Mesendoderm (in vitro differentiated cells): ENCODE measurements around the gene RPL4. TPM values are rescaled to one million over a fixed set of nuclear protein-coding genes. Genes with fewer than 3 reads are reported as not detected.

Experiments used
- DNase-seq: peaks from one replicate; pipeline ENCODE4 v3.0.0; 2013
- H2AK5ac ChIP-seq: 2 replicates; pipeline ENCODE4 v1.6.1; 2013; ENCODE audit warnings: low read length, inconsistent platforms
- H2BK120ac ChIP-seq: 2 replicates; pipeline ENCODE4 v1.6.1; 2013; ENCODE audit warnings: low read depth, mild to moderate bottlenecking, low read length, moderate library complexity, mixed read lengths
- H2BK15ac ChIP-seq: replicated peaks from 2 replicates; pipeline ENCODE4 v1.6.1; 2013; ENCODE audit warnings: low read depth, mild to moderate bottlenecking, moderate library complexity
- H2BK5ac ChIP-seq: 2 replicates; pipeline ENCODE4 v1.6.1; 2013; ENCODE audit warnings: low read length, inconsistent platforms
- H3K18ac ChIP-seq: 2 replicates; pipeline ENCODE4 v1.6.1; 2013; ENCODE audit warnings: mild to moderate bottlenecking, low read length, mixed read lengths
- H3K23ac ChIP-seq: one replicate; pipeline ENCODE4 v1.6.1; 2013; ENCODE audit warnings: low read length
- H3K27ac ChIP-seq: 2 replicates; pipeline ENCODE4 v1.5.1; 2013; ENCODE audit warnings: low read depth, mild to moderate bottlenecking, inconsistent platforms, low read length, moderate library complexity
- H3K27me3 ChIP-seq: 2 replicates; pipeline ENCODE4 v1.6.1; 2013; ENCODE audit warnings: low read length, control low read depth, mild to moderate bottlenecking, inconsistent platforms; ENCODE audit not compliant: insufficient read depth, poor library complexity
- H3K36me3 ChIP-seq: 2 replicates; pipeline ENCODE4 v1.6.1; 2013; ENCODE audit warnings: low read length, inconsistent platforms; ENCODE audit not compliant: control insufficient read depth, insufficient read depth
- H3K4ac ChIP-seq: one replicate; pipeline ENCODE4 v1.6.1; 2013; ENCODE audit warnings: low read depth, mild to moderate bottlenecking, low read length, moderate library complexity
- H3K4me1 ChIP-seq: 2 replicates; pipeline ENCODE4 v1.6.1; 2013; ENCODE audit warnings: low read depth, low read length, inconsistent platforms; ENCODE audit not compliant: control insufficient read depth
- H3K4me2 ChIP-seq: 2 replicates; pipeline ENCODE4 v1.6.1; 2013; ENCODE audit warnings: low read length
- H3K4me3 ChIP-seq: 2 replicates; pipeline ENCODE4 v1.5.1; 2013; ENCODE audit warnings: mild to moderate bottlenecking, low read length
- H3K56ac ChIP-seq: one replicate; pipeline ENCODE4 v1.6.1; 2013; ENCODE audit warnings: low read length
- H3K79me1 ChIP-seq: 2 replicates; pipeline ENCODE4 v1.6.1; 2013; ENCODE audit warnings: low read length, inconsistent platforms
- H3K79me2 ChIP-seq: 2 replicates; pipeline ENCODE4 v1.6.1; 2013; ENCODE audit warnings: mild to moderate bottlenecking, low read length; ENCODE audit not compliant: control insufficient read depth, insufficient read depth
- H3K9ac ChIP-seq: 2 replicates; pipeline ENCODE4 v1.6.1; 2013; ENCODE audit warnings: low read length, inconsistent platforms
- H4K5ac ChIP-seq: one replicate; pipeline ENCODE4 v1.6.1; 2013; ENCODE audit warnings: low read length
- H4K8ac ChIP-seq: one replicate; pipeline ENCODE4 v1.6.1; 2013; ENCODE audit warnings: low read depth, mild to moderate bottlenecking, control low read depth, low read length, moderate library complexity
- WGBS: extraction: QIAGEN DNeasy Blood & Tissue Kit; methylation state at CpG from one replicate; pipeline ENCODE4 v1.1.7; 2013; ENCODE audit warnings: low lambda C conversion rate, missing lambda C conversion rate; ENCODE audit not compliant: insufficient coverage; ENCODE audit errors: extremely low coverage; 5-methylcytosine and 5-hydroxymethylcytosine counted together
- small RNA-seq: library from polyadenylated mRNA; stranded (forward); fragments of <200 nt; extraction: miRNeasy Mini kit (QIAGEN cat#:217004); gene quantifications from one replicate; pipeline ENCODE3, GENCODE V24; 2013; ENCODE audit not compliant: insufficient read depth

Gene RPL4

GRCh38 chr15:66454143-66454542 lies 50.5 kb downstream of the RPL4 start:
- H3K4me3 ChIP-seq, result no peak overlapping the region
- DNase-seq, result no peak
- no peak overlapping the region for H3K4ac ChIP-seq
- H4K5ac ChIP-seq, result no peak overlapping the region
- H2BK5ac ChIP-seq, result no peak overlapping the region
- no peaks in the 10 kb centered on the region for H3K27me3 ChIP-seq
- no peak overlapping the region for H3K56ac ChIP-seq
- H3K18ac ChIP-seq, result no peak overlapping the region
- no peak overlapping the region for H2BK120ac ChIP-seq
- H3K27ac ChIP-seq, result no peak overlapping the region
- no peak overlapping the region for H2BK15ac ChIP-seq
- H3K36me3 ChIP-seq, result no peaks in the 10 kb centered on the region
- H4K8ac ChIP-seq, result no peak overlapping the region
- no peaks in the 10 kb centered on the region for H3K79me2 ChIP-seq
- H3K9ac ChIP-seq, result no peak overlapping the region
- H3K79me1 ChIP-seq, result peaks cover 2% of the 10 kb centered on the region
- no CpG with 5 or more reads among the region's 2 CpGs for WGBS
- H3K23ac ChIP-seq, result no peak overlapping the region
- H3K4me1 ChIP-seq, result no peaks in the 10 kb centered on the region
- no peak overlapping the region for H3K4me2 ChIP-seq
- no peak overlapping the region for H2AK5ac ChIP-seq

GRCh38 chr15:66452971-66453580 lies 51.6 kb downstream of the RPL4 start:
- no peak overlapping the region for H3K27ac ChIP-seq

GRCh38 chr15:66452420-66452819 lies 52.2 kb downstream of the RPL4 start:
- no peaks in the 10 kb centered on the region for H3K79me2 ChIP-seq
- WGBS, result no CpG with 5 or more reads among the region's 4 CpGs
- H4K5ac ChIP-seq, result no peak overlapping the region
- H2BK15ac ChIP-seq, result no peak overlapping the region
- no peak overlapping the region for H3K9ac ChIP-seq
- H2BK5ac ChIP-seq, result no peak overlapping the region
- no peak overlapping the region for H3K4me2 ChIP-seq
- no peak overlapping the region for H3K23ac ChIP-seq
- H3K36me3 ChIP-seq, result no peaks in the 10 kb centered on the region
- no peaks in the 10 kb centered on the region for H3K4me1 ChIP-seq
- no peak overlapping the region for H3K27ac ChIP-seq
- H3K4me3 ChIP-seq, result no peak overlapping the region
- no peaks in the 10 kb centered on the region for H3K27me3 ChIP-seq
- H3K18ac ChIP-seq, result no peak overlapping the region
- no peak overlapping the region for H2AK5ac ChIP-seq
- H3K56ac ChIP-seq, result no peak overlapping the region
- H2BK120ac ChIP-seq, result no peak overlapping the region
- no peaks in the 10 kb centered on the region for H3K79me1 ChIP-seq
- no peak for DNase-seq
- H3K4ac ChIP-seq, result no peak overlapping the region
- no peak overlapping the region for H4K8ac ChIP-seq

More at GRCh38 chr15:66452971-66453580, 51.6 kb downstream of the RPL4 start:
- Histone ChIP-seq H2BK120ac (no peak overlapping the region), H3K27me3 (no peaks in the 10 kb centered on the region), H3K18ac (no peak overlapping the region), H3K56ac (no peak overlapping the region), H4K5ac (no peak overlapping the region), H2BK5ac (no peak overlapping the region), H3K4me1 (no peaks in the 10 kb centered on the region), H3K4ac (no peak overlapping the region), H3K79me1 (no peaks in the 10 kb centered on the region), H2AK5ac (no peak overlapping the region), H3K79me2 (no peaks in the 10 kb centered on the region), H3K9ac (no peak overlapping the region), H3K36me3 (no peaks in the 10 kb centered on the region), H3K23ac (no peak overlapping the region), H4K8ac (no peak overlapping the region), H3K4me2 (no peak overlapping the region), H3K4me3 (no peak overlapping the region), H2BK15ac (no peak overlapping the region)
- WGBS, result no CpG with 5 or more reads among the region's 1 CpG
- no peak for DNase-seq

Small RNA genes lying within 50 kb of the gene (small RNA-seq; reads per million reads assigned to genes)
- gene MIR4512, result 0.72 reads per million
- not detected for gene RF01159
- gene SNORD16, result not detected
- gene SNORD18A, result not detected
- gene SNORD18B, result not detected
- gene SNORD18C, result not detected
